Activated effector memory CD4-positive, alpha-beta T cell treated with Interleukin-2 at 50 U/mL for 16 hours (primary cell): ENCODE data around the gene CDK18.

Experiments used
- DNase-seq: peaks from one replicate; pipeline ENCODE4 v3.0.0-alpha.2; 2020

CDK18 gene

GRCh38 chr1:205542367-205542766, 37.9 kb downstream of the CDK18 start:
- no peak for DNase-seq

- DNase-seq = no peak
Observed at GRCh38 chr1:205543351-205544301, 39.2 kb downstream of the CDK18 start.

GRCh38 chr1:205545001-205545919, 40.8 kb downstream of the CDK18 start:
- no peak for DNase-seq

- no peak for DNase-seq
Observed at GRCh38 chr1:205545991-205546390, 41.5 kb downstream of the CDK18 start.

GRCh38 chr1:205546541-205546940, 42.1 kb downstream of the CDK18 start:
- DNase-seq = no peak

GRCh38 chr1:205547936-205548827, 43.7 kb downstream of the CDK18 start:
- DNase-seq = no peak

- DNase-seq = no peak
Observed at GRCh38 chr1:205554026-205554811, 49.8 kb downstream of the CDK18 start.

GRCh38 chr1:205561501-205562203, 57.2 kb downstream of the CDK18 start:
- DNase-seq = no peak

- no peak for DNase-seq
Observed at GRCh38 chr1:205563927-205564441, 59.5 kb downstream of the CDK18 start.

- DNase-seq = no peak
Observed at GRCh38 chr1:205565799-205566198, 61.3 kb downstream of the CDK18 start.

GRCh38 chr1:205567716-205568115, 63.2 kb downstream of the CDK18 start:
- DNase-seq = no peak

GRCh38 chr1:205568135-205568468, 63.6 kb downstream of the CDK18 start:
- DNase-seq = no peak

- no peak for DNase-seq
Observed at GRCh38 chr1:205568469-205569361, 64.2 kb downstream of the CDK18 start.

- DNase-seq = no peak
Observed at GRCh38 chr1:205569411-205570172, 65.1 kb downstream of the CDK18 start.

GRCh38 chr1:205570173-205570501, 65.7 kb downstream of the CDK18 start:
- DNase-seq = no peak

- no peak for DNase-seq
Observed at GRCh38 chr1:205570796-205571537, 66.5 kb downstream of the CDK18 start.

GRCh38 chr1:205571747-205572146, 67.3 kb downstream of the CDK18 start:
- DNase-seq = no peak

- no peak for DNase-seq
Observed at GRCh38 chr1:205572421-205572820, 68.0 kb downstream of the CDK18 start.
